ENCODE data around the gene TECPR2.

TECPR2 gene

GRCh38 chr14:102338724-102339123, 24.0 kb upstream of the TECPR2 start:
- TF ChIP-seq TAF1 (IDR thresholded peaks at IDR 0.05; ENCODE audit: borderline replicate concordance, insufficient read depth, low read length) (no peak), SIN3A (IDR thresholded peaks at IDR 0.05; ENCODE audit: borderline replicate concordance, insufficient read depth, low read length) (no peak), FOXP2 (optimal IDR thresholded peaks at IDR 0.05; ENCODE audit: borderline replicate concordance, extremely low read depth, extremely low read length, insufficient read depth) (no peak), POLR2AphosphoS5 (IDR thresholded peaks at IDR 0.05; ENCODE audit: low read depth, low read length) (no peak), REST (IDR thresholded peaks at IDR 0.05; ENCODE audit: insufficient read depth in 1 of 2, low read depth in 2 of 2, low read length in 2 of 2) (no peak)

GRCh38 chr14:102341566-102341965, 21.2 kb upstream of the TECPR2 start:
- no peak for TF ChIP-seq POLR2AphosphoS5 (IDR thresholded peaks at IDR 0.05; ENCODE audit: low read depth, low read length)
- TF ChIP-seq SIN3A (IDR thresholded peaks at IDR 0.05; ENCODE audit: borderline replicate concordance, insufficient read depth, low read length), result no peak
- TF ChIP-seq REST (IDR thresholded peaks at IDR 0.05; ENCODE audit: insufficient read depth in 1 of 2, low read depth in 2 of 2, low read length in 2 of 2), result no peak
- TF ChIP-seq TAF1 (IDR thresholded peaks at IDR 0.05; ENCODE audit: borderline replicate concordance, insufficient read depth, low read length), result no peak
- TF ChIP-seq FOXP2 (optimal IDR thresholded peaks at IDR 0.05; ENCODE audit: borderline replicate concordance, extremely low read depth, extremely low read length, insufficient read depth), result no peak

DNA sequence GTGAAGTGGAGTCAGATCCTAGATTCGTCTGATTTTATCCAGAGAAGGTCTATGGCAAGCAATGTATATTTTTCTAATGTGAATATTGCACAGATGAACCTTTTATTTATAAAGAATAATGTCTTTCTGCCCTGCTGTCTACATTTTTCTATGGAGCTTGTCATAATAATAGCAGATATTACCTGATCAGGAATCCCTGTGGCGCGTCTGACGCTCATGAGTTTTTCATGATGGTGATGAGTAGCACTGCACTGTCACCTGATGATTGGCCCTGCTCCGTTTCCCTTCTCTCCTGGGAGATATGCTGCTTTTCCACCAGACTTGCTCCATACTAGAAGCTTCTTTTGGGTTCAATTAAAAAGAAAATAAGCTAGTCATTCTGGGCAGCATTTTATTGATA, 20.5 kb upstream of the TECPR2 start:
- no peak for TF ChIP-seq FOXP2 (optimal IDR thresholded peaks at IDR 0.05; ENCODE audit: borderline replicate concordance, extremely low read depth, extremely low read length, insufficient read depth)

DNA sequence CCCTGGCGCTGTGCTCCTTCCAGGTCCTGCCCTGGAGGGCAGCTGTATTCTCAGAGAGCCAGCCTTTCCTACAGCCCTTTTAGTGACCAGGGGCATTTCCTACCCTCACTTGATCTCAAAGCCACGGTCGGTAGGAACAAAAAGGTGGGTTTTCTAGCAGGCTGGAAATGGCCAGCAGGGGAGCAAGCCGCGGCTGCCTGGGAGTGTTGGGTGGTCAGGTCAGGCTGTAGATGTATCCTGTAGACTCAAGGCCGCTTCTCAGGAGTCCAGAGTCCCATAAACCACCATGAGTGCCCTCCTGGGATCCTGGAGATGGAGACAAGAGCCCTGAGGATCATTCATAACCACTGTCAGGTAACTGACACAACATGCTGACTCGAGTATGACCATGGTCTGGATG, 18.7 kb upstream of the TECPR2 start:
- TF ChIP-seq POLR2AphosphoS5 (IDR thresholded peaks at IDR 0.05; ENCODE audit: low read depth, low read length), result no peak
- no peak for TF ChIP-seq TAF1 (IDR thresholded peaks at IDR 0.05; ENCODE audit: borderline replicate concordance, insufficient read depth, low read length)

DNA sequence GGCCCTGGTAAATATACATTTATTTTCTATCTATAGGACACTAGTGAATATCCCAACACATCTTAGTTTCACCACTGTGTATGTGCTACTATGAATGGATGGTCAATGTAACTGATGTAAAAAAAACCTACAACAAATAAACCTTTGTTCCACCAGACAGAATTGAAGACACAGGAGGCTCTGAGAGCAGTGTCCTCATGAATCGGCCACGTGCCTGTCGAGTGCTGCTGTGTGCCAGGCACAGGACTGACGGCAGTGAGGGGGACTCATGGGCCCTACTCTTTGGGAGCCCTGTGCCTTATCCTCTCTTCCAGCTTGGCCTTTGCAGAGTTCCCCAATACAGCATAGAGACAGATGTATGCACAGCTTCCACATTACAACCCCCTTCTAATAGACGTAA, 18.3 kb upstream of the TECPR2 start:
- TF ChIP-seq REST (IDR thresholded peaks at IDR 0.05; ENCODE audit: insufficient read depth in 1 of 2, low read depth in 2 of 2, low read length in 2 of 2) (no peak), SIN3A (IDR thresholded peaks at IDR 0.05; ENCODE audit: borderline replicate concordance, insufficient read depth, low read length) (no peak), TAF1 (IDR thresholded peaks at IDR 0.05; ENCODE audit: borderline replicate concordance, insufficient read depth, low read length) (no peak)

DNA sequence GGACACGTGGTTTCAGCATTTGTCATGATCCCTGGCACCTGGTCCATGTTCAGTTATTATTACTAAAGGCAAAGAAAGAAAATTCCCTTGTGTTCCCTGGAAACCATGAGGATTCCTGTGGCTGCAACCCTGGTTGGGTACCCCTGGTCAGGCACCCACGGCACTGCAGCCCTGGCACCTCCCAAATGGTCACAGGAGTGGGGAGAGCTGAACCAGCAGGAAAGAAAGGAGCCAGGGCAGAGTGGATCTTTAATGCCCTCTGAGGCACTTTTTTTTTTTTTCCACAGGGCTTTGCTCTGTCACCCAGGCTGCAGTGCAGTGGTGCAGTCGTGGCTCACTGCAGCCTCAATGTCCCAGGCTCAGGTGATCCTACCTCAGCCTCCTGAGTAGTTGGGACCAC, 17.5 kb upstream of the TECPR2 start:
- TF ChIP-seq SIN3A (IDR thresholded peaks at IDR 0.05; ENCODE audit: borderline replicate concordance, insufficient read depth, low read length) (no peak), REST (IDR thresholded peaks at IDR 0.05; ENCODE audit: insufficient read depth in 1 of 2, low read depth in 2 of 2, low read length in 2 of 2) (no peak), FOXP2 (optimal IDR thresholded peaks at IDR 0.05; ENCODE audit: borderline replicate concordance, extremely low read depth, extremely low read length, insufficient read depth) (no peak), TAF1 (IDR thresholded peaks at IDR 0.05; ENCODE audit: borderline replicate concordance, insufficient read depth, low read length) (no peak), POLR2AphosphoS5 (IDR thresholded peaks at IDR 0.05; ENCODE audit: low read depth, low read length) (no peak)
